Keratinocyte (primary cell): ENCODE data around the gene GOLGA2. TPM values are rescaled to one million over a fixed set of nuclear protein-coding genes. Genes with fewer than 3 reads are reported as not detected.
A peak's percentile ranks its signal among the peaks of the same experiment; 100 is the strongest.

Experiments used
- DNase-seq: peaks from one replicate; pipeline ENCODE4 v3.0.0-alpha.2; 2011; ENCODE audit warnings: low read depth, missing footprints, low spot score
- FAIRE-seq: peaks from 2 replicates; lab custom pipeline; 2011; peaks lifted over from hg19 to GRCh38; lab: Jason Lieb, UNC
- H2AFZ ChIP-seq: 2 replicates; pipeline ENCODE4 v1.6.0; 2012; ENCODE audit warnings: low read length, control low read depth, inconsistent platforms; ENCODE audit not compliant: control insufficient read depth
- H3K27ac ChIP-seq: 2 replicates; pipeline ENCODE4 v1.5.1; 2011; ENCODE audit warnings: low read length; ENCODE audit not compliant: control insufficient read depth, insufficient read depth
- H3K27me3 ChIP-seq: 3 replicates; pipeline ENCODE4 v1.6.0; 2011; ENCODE audit warnings: low read length; ENCODE audit not compliant: control insufficient read depth, insufficient read depth; ENCODE audit errors: extremely low read depth
- H3K36me3 ChIP-seq, 2 experiments: 2 replicates in 1 of 2; 3 replicates in 1 of 2; pipeline ENCODE4 v1.5.1; 2011; ENCODE audit warnings: low read length in 2 of 2, mild to moderate bottlenecking in 1 of 2; ENCODE audit not compliant: control insufficient read depth in 2 of 2, insufficient read depth in 2 of 2; ENCODE audit errors: extremely low read depth in 1 of 2
- H3K4me1 ChIP-seq: 3 replicates; pipeline ENCODE4 v1.5.1; 2011; ENCODE audit warnings: low read length; ENCODE audit not compliant: control insufficient read depth, insufficient read depth; ENCODE audit errors: extremely low read depth
- H3K4me2 ChIP-seq: 3 replicates; pipeline ENCODE4 v1.6.0; 2011; ENCODE audit warnings: low read depth, low read length; ENCODE audit not compliant: control insufficient read depth, insufficient read depth; ENCODE audit errors: extremely low read depth
- H3K4me3 ChIP-seq, 3 experiments: fragments of 200-600 bp in 1 of 3; sonication (generic) in 1 of 3; 2 replicates in 2 of 3; 3 replicates in 1 of 3; pipeline ENCODE4 v1.5.1; 2011 to 2016; ENCODE audit warnings: low read length in 3 of 3, mild to moderate bottlenecking in 3 of 3, control low read depth in 2 of 3, inconsistent platforms in 1 of 3, low read depth in 1 of 3, mixed read lengths in 1 of 3, mixed run types in 1 of 3, moderate library complexity in 1 of 3; ENCODE audit not compliant: control insufficient read depth in 2 of 3, insufficient read depth in 2 of 3; ENCODE audit errors: extremely low read depth in 1 of 3
- H3K79me2 ChIP-seq: 2 replicates; pipeline ENCODE4 v1.6.0; 2012; ENCODE audit warnings: low read length; ENCODE audit not compliant: control insufficient read depth, insufficient read depth
- H3K9ac ChIP-seq: 3 replicates; pipeline ENCODE4 v1.6.0; 2011; ENCODE audit warnings: low read length; ENCODE audit not compliant: control insufficient read depth, insufficient read depth; ENCODE audit errors: extremely low read depth
- H3K9me1 ChIP-seq: 3 replicates; pipeline ENCODE4 v1.6.0; 2011; ENCODE audit warnings: low read length; ENCODE audit not compliant: control insufficient read depth, insufficient read depth; ENCODE audit errors: extremely low read depth
- H3K9me3 ChIP-seq: 2 replicates; pipeline ENCODE4 v1.5.1; 2012; ENCODE audit warnings: low read depth, low read length; ENCODE audit not compliant: control insufficient read depth
- H4K20me1 ChIP-seq: 3 replicates; pipeline ENCODE4 v1.6.0; 2011; ENCODE audit warnings: low read length; ENCODE audit not compliant: control insufficient read depth, insufficient read depth; ENCODE audit errors: extremely low read depth
- EZH2 ChIP-seq: IDR thresholded peaks from one replicate; pipeline ENCODE4 v1.6.1; 2012; ENCODE audit warnings: inconsistent platforms, mild to moderate bottlenecking, low read length, moderate library complexity
- dilution Hi-C: fragments of 300-500 bp; cut with MboI; formaldehyde crosslinking; loops from one replicate; pipeline ENCODE4 v1.7.0; 2020; ENCODE audit warnings: low sequenced_read_pairs; ENCODE audit not compliant: extremely low pct_ligation_motif_present
- polyA plus RNA-seq, 5 experiments: library from polyadenylated mRNA; depleted of rRNA in 3 of 5; stranded (reverse) in 3 of 5; stranded (forward) in 1 of 5; unstranded in 1 of 5; fragments of >200 nt; gene quantifications; 1 replicate in 1 of 5; 2 replicates in 3 of 5; 3 replicates in 1 of 5; pipeline versions ENCODE4 v1.2.1 to v1.2.3, GENCODE V29; 2011 to 2012; ENCODE audit warnings: missing spikeins in 2 of 5, low read depth in 1 of 5, low replicate concordance in 1 of 5
- TF ChIP-seq, protein P1 (sequence below), 3 experiments: IDR thresholded peaks in 1 of 3; conservative IDR thresholded peaks in 1 of 3; optimal IDR thresholded peaks in 1 of 3; 2 replicates in 2 of 3; 3 replicates in 1 of 3; pipeline versions ENCODE3 to v1.5.1; 2011; ENCODE audit warnings: low read length in 3 of 3, mild to moderate bottlenecking in 3 of 3, moderate library complexity in 2 of 3, control low read depth in 1 of 3, inconsistent platforms in 1 of 3; ENCODE audit not compliant: insufficient read depth in 2 of 3; ENCODE audit errors: extremely low read depth in 1 of 3

Gene GOLGA2
- polyA plus RNA-seq, 1 donor (not counting 4 experiments of a cell fraction or from before 2014, with no cell fraction given) = 41.6 TPM

DNA sequence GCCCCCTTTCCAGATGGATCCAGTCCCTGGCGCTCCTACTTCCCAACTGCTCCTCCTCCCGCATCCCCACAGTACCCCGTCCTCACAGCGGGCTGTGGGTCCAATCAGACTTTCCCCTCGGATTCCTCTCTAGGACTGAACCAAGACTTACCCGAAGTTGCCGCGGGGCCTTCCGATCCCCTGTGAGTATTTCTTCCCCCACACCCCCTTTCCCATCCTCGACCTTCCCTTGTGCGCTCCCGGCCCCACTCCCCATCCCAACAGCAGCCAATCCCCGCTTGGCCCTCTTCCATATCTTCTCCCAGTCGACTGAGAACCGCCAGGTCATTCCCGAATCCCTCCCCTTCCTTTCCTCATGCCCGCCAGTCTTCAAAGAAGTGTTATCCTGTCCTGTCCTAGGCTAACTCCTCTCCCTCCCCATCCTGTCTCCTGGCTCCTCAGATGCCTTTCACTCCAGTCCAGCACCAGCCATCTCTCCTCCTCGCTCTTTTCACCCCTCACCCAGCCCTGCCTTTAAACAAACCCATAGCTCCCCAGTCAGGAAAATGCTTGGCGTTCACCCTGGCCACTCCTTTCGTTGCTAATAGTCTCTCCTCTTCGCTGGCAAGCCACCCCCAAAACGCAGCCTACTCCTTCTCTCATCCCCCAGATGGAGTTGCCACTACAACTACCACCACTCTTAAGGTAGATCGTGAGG is 915 bp upstream of the GOLGA2 start:
- H3K4me3 ChIP-seq = peak overlapping the region; percentile 92 to 99 (median 94)
- peak overlapping the region; percentile 73 for H3K27ac ChIP-seq
- H2AFZ ChIP-seq = peak overlapping the region; percentile 89
- peaks cover 10 to 12% of the 10 kb centered on the region in 2 experiments for H3K36me3 ChIP-seq
- peaks cover 16% of the 10 kb centered on the region for H3K4me1 ChIP-seq
- H3K79me2 ChIP-seq = peaks cover 25% of the 10 kb centered on the region
- peaks cover 2% of the 10 kb centered on the region for H3K9me1 ChIP-seq
- FAIRE-seq (no peak), DNase-seq (no peak)
- H3K4me2 ChIP-seq = peak overlapping the region; percentile 88
- H3K9ac ChIP-seq = peak overlapping the region; percentile 80
- no peak for TF ChIP-seq EZH2
- TF ChIP-seq, protein P1, sequence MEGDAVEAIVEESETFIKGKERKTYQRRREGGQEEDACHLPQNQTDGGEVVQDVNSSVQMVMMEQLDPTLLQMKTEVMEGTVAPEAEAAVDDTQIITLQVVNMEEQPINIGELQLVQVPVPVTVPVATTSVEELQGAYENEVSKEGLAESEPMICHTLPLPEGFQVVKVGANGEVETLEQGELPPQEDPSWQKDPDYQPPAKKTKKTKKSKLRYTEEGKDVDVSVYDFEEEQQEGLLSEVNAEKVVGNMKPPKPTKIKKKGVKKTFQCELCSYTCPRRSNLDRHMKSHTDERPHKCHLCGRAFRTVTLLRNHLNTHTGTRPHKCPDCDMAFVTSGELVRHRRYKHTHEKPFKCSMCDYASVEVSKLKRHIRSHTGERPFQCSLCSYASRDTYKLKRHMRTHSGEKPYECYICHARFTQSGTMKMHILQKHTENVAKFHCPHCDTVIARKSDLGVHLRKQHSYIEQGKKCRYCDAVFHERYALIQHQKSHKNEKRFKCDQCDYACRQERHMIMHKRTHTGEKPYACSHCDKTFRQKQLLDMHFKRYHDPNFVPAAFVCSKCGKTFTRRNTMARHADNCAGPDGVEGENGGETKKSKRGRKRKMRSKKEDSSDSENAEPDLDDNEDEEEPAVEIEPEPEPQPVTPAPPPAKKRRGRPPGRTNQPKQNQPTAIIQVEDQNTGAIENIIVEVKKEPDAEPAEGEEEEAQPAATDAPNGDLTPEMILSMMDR (optimal IDR thresholded peaks at IDR 0.05 in 1 of 3, IDR thresholded peaks at IDR 0.05 in 1 of 3, conservative IDR thresholded peaks at IDR 0.05 in 1 of 3; ENCODE audit: extremely low read depth in 1 of 3, insufficient read depth in 2 of 3, low read length in 3 of 3) = no peak
- no peaks in the 10 kb centered on the region for H3K9me3 ChIP-seq
- no peaks in the 10 kb centered on the region for H3K27me3 ChIP-seq
- dilution Hi-C loops = no loop called here
- no peaks in the 10 kb centered on the region for H4K20me1 ChIP-seq

- peak within 1 kb of the TSS; percentile 80 for H3K9ac ChIP-seq
- H2AFZ ChIP-seq = peak within 1 kb of the TSS; percentile 89
- H3K4me2 ChIP-seq = peak within 1 kb of the TSS; percentile 100
- DNase-seq (peak; percentile 98), FAIRE-seq (peak; percentile 23)
- H3K36me3 ChIP-seq = peaks cover 10 to 18% of the 10 kb centered on the region in 2 experiments
- H3K4me3 ChIP-seq = peak within 1 kb of the TSS; percentile 92 to 99 (median 96)
- dilution Hi-C loops = no loop called here
- H4K20me1 ChIP-seq = no peaks in the 10 kb centered on the region
- TF ChIP-seq, protein P1 (optimal IDR thresholded peaks at IDR 0.05 in 1 of 3, IDR thresholded peaks at IDR 0.05 in 1 of 3, conservative IDR thresholded peaks at IDR 0.05 in 1 of 3; ENCODE audit: extremely low read depth in 1 of 3, insufficient read depth in 2 of 3, low read length in 3 of 3) = no peak
- no peak for TF ChIP-seq EZH2
- peaks cover 2% of the 10 kb centered on the region for H3K9me1 ChIP-seq
- H3K79me2 ChIP-seq = peaks cover 25% of the 10 kb centered on the region
- peaks cover 23% of the 10 kb centered on the region for H3K4me1 ChIP-seq
- H3K27ac ChIP-seq = peak within 1 kb of the TSS; percentile 73
- H3K9me3 ChIP-seq = no peaks in the 10 kb centered on the region
- no peaks in the 10 kb centered on the region for H3K27me3 ChIP-seq
These were observed 284 bp upstream of the GOLGA2 start, which contains the start of gene SWI5 for GRCh38 chr9:128276008-128276573. Gene SWI5 (plus strand): TSS chr9:128276276.
